HG03103 (cell line): ENCODE data around the gene ABCC3.

Experiments used
- ATAC-seq: cut with Tn5 transposase; IDR thresholded peaks from one replicate; pipeline ENCODE4 v1.9.1; 2021; ENCODE audit warnings: low read depth; ENCODE audit not compliant: unreplicated experiment

The ABCC3 gene

GRCh38 chr17:50634224-50634914 is at the start of gene ABCC3:
ABCC3 (plus strand) TSS chr17:50634881; CDS start chr17:50634937, 56 bp downstream.
- ATAC-seq: no peak

GRCh38 chr17:50585346-50585745 is 49.3 kb upstream of the ABCC3 start:
- ATAC-seq: no peak

GRCh38 chr17:50585891-50586290 is 48.8 kb upstream of the ABCC3 start:
- no peak for ATAC-seq

GRCh38 chr17:50586421-50587247 is 48.0 kb upstream of the ABCC3 start:
- no peak for ATAC-seq

GRCh38 chr17:50587571-50587970 is 47.1 kb upstream of the ABCC3 start:
- ATAC-seq: no peak

- no peak for ATAC-seq
These were observed 46.2 kb upstream of the ABCC3 start for GRCh38 chr17:50588391-50589049.

- no peak for ATAC-seq
These were observed 45.5 kb upstream of the ABCC3 start for GRCh38 chr17:50589095-50589705.

- ATAC-seq: no peak
These were observed 43.5 kb upstream of the ABCC3 start for GRCh38 chr17:50590946-50591737.

- no peak for ATAC-seq
These were observed 41.4 kb upstream of the ABCC3 start for GRCh38 chr17:50593321-50593720.

- ATAC-seq: no peak
These were observed 40.4 kb upstream of the ABCC3 start for GRCh38 chr17:50594128-50594823.

- no peak for ATAC-seq
These were observed 39.8 kb upstream of the ABCC3 start for GRCh38 chr17:50594892-50595291.

GRCh38 chr17:50596191-50597037 is 38.3 kb upstream of the ABCC3 start:
- ATAC-seq: no peak

GRCh38 chr17:50598487-50598886 is 36.2 kb upstream of the ABCC3 start:
- no peak for ATAC-seq

- ATAC-seq: no peak
These were observed 35.1 kb upstream of the ABCC3 start for GRCh38 chr17:50599606-50600005.

- no peak for ATAC-seq
These were observed 32.8 kb upstream of the ABCC3 start for GRCh38 chr17:50601823-50602375.

- ATAC-seq: no peak
These were observed 31.8 kb upstream of the ABCC3 start for GRCh38 chr17:50602836-50603235.

- ATAC-seq: no peak
These were observed 31.3 kb upstream of the ABCC3 start for GRCh38 chr17:50603340-50603739.

GRCh38 chr17:50604513-50604912 is 30.2 kb upstream of the ABCC3 start:
- no peak for ATAC-seq
